Fibroblast of skin of abdomen (primary cell): ENCODE data around the gene ATG12.
"Not testable (repeated sequence)": the region's sequence is repeated elsewhere in the genome, so short reads cannot be mapped to it uniquely, and the experiment has no call there.

Source experiments
- DNase-seq: peaks from one replicate; pipeline ENCODE4 v3.0.0-alpha.2; 2013

The ATG12 gene

DNA sequence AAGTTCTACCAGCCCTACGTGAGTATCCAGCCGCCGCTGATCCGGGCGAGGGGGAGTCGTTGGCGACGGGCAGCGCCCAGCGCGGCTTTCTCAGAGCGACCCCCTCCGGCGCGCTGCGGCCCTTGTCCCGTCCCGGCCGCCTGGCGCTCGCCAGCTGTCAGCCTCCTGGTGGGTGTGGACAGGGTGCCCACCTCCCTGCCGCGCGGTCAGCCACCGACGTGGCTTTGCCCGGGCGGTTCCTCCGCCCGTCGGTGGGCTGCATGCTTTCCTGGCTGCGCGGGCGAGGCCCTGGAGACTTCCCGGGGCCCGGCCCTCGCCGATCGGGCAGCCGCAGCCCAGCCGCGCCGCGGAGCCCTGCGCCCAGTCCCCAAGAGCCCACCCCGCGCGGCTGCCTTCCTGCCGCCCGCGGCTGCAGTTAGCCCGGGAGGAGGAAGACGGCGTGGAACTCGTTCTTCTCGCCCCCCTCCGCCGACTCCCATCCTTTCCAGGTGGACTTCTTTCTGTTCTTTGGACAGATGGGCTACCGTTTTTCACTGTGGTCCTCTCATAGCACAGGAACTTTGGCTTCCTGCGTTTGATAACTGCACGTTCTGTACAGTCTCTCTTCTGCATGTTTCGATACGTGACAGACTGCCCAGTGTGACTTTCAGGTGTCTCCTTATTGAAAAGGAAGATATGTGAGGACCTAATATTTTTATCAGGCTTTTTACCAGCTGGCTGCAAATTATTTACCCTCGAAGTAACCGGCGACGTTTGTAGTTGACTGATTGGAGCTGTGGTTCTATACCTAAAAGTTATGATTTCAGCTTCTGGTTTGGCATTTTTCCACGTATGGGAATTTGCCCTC, 947 bp upstream of the ATG12 start:
- no peak for DNase-seq

DNA sequence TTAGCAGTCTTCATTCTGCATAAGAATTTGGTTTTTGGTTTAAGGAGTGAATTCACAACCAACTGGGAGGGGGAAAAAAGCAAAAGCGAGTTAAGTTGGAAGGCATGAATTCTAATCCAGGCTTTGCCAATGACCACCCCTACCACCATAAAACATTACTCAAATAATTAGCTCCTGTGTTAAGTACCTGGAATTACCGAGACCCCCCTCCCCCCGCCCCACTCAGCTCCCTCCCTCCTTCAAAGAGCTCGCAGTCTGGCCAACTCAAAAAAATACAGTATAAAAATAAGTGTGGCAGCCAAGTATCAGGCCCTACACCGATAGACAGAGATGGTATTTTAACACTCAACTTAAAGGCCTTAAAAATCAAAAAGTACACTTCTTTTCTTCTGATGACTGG, 492 bp downstream of the ATG12 start:
- no peak for DNase-seq

DNA sequence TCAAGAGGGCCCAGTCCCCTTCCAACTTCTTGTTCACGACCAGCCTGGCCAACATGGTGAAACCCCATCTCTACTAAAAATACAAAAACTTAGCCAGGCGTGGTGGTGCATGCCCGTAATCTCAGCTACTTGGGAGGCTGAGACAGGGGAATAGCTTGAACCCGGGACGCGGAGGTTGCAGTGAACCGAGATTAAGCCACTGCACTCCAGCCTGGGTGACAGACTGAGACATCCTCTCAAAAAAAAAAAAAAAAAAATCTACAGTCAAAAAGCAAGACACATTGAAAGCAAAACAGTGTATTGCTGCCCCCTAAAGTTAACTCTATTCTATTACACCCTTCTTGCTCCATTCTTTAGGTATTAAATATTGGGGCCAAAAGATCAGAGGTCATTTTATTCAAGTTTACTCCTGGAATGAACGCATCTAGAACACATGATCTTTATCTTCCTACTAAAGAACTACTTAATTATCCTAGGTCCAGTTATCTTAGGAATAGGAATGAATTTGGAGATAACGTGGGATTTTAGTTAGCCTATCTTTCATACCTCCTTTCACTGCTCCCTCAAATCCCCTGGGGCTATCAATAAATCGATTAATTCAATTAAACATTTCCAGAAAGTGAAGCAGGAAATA, 2.4 kb downstream of the ATG12 start:
- DNase-seq: peak; percentile 42

DNA sequence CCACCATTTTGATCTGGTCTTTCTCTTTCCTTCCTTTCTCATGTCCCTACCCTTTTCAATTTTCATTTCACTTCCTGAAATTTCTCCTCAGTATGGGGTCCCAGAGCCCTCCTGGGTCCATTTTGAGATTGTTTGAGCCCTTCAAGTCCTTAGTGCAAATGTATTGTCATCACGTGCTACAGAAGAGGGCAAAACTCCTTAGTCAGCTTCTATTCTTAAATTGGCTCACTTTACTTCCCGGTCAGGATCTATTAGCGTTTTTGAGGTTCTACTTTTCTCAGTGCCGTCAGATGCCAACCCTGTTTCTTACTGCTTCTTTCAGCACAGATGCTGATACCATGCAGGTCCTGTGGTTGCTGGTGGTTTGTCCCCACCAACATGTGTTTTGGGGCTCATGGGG, 5.9 kb downstream of the ATG12 start:
- no peak for DNase-seq

DNA sequence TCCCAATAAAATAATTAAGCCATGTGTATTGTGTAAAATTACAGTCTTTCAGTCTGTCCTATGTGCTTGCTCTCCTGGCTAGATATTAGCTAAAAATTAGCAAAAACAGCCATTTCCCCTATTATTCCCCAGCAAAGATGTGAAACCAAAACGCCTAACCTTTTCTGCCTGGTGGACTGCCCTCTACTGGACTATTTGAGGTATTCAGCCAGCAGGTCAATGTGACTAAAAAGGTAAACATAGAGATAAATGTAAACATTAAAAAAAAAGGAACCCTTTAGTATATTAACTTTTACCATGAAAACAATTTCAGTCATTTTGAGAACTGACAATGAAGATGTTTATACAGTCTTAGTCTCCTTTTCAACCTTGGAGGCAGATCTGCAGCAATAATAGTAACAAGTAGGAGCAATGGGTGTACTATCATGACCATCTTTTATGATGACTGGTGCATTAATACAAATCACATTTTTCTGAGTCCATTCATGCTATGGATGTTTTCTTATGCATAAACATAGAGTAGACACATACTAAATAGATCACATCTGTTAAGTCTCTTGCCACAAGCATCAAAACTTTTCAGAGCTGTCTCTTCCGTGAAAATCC, 10.1 kb downstream of the ATG12 start:
- peak; percentile 36 for DNase-seq

DNA sequence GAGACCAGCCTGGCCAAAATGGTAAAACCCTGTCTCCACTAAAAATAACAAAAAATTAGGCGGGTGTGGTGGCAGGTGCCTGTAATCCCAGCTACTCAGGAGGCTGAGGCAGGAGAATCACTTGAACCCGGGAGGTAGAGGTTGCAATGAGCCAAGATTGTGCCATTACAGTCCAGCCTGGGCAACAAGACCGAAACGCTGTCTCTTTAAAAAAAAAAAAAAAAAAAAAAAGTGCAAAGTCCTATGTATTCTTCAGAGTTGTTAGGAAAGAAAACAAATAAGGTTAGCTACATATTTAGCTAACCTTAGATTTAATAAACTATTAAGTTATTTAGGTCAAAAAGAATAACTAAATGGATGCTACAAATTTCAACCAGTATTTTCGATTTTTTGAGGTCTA, 11.5 kb downstream of the ATG12 start:
- no peak for DNase-seq

DNA sequence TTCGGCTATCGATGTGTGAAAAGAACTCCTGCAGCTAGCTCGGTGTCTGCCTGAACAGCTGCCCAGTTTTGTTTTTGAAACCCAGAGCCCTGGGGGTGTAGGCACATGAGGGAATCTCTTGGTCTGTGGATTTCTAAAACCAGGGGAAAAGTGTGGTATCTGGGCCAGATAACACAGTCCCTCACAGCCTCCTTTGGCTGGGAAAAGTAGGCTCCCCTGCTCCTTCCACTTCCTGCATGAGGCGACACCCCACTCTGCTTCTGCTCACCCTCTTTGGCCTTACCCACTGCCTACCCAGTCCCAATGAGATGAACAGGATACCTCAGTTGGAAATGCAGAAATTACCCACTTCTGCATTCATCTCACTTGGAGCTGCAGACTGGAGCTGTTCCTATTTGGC, 15.4 kb downstream of the ATG12 start:
- DNase-seq: no peak

DNA sequence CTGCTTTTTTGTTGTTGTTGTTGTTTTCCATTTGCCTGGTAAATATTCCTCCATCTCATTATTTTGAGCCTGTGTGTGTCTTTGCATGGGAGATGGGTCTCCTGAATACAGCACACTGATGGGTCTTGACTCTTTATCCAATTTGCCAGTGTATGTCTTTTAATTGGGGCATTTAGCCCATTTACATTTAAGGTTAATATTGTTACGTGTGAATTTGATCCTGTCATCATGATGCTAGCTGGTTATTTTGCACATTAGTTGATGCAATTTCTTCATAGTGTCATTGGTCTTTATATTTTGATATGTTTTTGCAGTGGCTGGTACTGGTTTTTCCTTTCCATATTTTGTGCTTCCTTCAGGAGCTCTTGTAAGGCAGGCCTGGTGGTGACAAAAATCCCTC, 16.4 kb downstream of the ATG12 start:
- DNase-seq: not testable (repeated sequence)

DNA sequence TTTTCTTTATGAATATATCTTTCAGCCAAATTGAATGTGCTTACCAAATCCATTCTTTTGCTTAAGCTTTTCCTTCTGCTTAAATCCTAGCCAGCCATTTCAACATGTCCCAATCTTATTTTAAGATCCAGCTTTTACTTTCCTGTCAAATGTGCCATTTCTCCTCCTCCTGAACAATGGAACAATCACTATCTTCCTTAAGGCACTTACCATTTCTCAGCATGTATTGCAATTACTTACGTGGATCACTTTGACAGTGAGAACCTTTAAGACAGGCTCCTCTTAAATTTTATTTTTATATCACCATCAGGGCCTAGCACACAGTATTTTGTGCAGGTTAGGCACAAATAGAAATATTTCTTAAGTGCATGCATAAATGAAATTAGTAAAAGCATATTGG, 20.5 kb downstream of the ATG12 start:
- DNase-seq: no peak

DNA sequence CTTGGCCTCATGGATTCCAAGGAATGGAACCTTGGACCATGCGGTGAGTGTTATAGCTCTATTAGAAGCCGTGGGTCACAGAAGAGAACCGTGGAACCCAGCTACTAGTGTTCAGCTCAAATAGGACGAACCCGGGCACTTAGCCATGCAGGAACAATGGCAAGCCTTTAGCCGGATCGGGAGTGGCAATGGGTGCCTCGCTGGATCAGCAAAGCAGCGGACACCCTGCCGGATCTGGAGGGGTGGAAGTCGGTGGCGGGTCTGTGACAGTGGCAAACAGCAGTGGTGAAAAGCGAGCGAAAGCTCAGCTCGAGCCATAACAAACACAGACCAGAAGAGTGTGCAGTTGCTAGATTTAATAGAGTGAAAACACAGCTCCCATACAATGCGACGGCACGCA, 22.5 kb downstream of the ATG12 start:
- no peak for DNase-seq

DNA sequence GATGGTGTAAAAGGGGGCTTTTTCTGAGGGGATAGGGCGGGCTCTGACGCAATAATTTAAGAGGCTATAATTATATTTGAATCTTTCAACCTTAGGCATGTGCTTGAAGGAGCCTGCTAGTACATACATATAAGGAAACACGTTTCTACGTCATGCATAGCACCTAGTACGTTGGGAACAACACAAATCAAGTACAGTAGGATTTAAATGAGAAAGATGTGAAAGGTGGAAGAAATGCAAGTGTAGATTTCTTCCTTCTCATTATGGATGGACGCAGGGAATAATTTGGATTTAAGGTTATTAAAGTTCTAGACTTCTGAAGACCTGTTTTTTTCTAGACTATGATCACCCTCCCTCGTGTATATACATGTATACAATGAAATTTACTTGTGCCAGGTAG, 24.0 kb downstream of the ATG12 start:
- no peak for DNase-seq

DNA sequence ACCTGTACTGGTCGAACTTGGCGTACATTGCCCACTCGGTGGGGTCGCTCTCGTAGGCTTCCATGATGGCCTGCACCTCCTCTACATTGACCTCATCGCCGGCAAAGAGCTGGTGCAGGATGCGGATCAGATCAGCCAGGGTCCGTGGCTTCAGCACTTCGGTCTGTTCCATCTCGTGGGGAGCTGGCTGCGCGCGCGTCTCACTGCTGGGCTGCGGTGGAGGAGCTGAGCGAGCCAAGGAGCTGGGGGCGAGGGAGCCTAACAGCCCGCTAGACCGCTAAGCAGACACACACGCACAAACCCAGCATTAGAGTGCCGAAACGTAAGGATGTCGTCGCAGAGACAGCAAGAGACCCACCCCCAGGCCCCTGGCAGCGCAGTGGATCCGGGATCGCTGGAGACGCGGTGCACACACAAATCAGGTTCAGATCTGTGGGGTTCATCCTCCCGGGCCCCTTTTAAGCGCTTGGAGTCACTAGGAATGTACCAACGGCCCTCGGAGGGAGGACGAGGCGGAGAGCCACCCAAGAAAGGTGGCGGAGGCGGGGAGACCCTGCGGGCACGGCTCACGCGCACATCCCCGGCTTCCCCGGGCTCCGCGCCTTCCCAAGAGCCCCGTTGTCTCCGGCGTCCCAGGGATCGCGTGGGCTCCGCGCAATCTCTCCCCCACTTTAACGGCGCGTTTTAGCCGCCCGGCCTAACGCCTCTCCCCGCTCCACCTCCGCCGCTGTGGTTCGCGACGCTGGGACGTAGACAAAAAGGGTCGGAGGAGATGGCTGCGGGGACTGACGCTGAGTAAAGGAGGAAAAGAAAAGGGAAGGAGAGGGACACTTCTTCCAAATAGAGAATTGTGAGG, 24.9 kb downstream of the ATG12 start, which contains the start of gene CDO1:
Gene CDO1, minus strand, starts transcription at position 434 of the 856 bp plus-strand sequence. Its CDS starts 262 bp downstream, at position 172.
- DNase-seq: peak; percentile 71

DNA sequence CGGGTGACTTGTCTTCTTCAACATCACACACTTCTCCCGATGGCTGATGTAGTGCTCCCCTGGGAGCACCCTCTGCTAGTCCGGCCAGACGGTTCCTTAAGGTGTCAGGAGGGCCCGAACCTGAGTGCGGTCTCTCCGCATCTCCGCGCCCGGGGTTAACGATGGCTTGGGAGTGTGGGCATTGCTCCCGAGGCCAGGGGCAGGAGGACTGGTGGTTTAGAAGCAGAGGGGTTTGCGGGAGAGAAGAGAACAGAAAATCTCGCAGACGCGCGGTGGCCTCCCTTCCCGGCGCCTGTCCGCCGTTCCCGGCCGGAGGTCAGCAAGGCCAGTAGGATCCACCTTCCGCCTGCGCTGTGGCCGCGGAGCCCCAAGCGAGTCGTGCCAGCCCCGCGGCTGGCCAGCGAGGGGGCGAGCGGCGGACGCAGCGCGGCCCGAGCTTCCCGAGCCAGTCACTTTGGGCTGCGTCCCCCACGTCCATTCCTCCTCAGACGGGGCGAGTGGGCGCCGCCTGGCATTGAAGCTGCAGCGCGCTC, 25.6 kb downstream of the ATG12 start:
- no peak for DNase-seq

DNA sequence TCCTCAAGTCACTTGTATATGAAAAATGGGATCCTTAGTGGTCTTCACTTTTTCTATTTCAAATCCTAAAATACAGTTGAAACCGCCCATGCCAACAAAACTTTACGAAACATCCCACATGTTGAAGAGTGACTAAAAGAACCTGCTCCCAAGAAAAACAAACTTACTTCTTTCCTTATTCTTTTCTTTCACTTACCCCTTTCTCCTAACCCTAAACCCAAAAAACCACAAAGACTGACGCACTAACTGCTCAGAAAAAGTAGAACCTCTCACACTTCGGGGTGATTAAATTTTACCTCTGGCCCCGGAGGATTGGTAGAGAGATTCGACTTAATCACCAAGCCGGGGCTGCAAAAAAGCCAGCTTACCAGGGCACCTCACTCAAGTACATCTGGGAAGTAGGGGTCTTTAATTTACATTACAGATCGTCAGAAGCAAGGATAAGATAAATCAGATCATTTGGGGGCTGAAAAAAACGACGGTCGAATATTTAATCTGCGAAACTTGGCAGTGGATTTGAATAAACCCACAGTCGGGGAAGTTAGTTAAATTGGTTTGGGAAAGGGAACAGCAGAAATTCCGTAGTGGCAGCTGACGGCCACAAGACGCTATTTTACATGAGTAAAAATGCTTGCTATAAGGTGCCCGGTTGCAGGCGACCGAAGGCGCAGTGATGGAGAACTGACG, 26.2 kb downstream of the ATG12 start:
- DNase-seq: no peak

DNA sequence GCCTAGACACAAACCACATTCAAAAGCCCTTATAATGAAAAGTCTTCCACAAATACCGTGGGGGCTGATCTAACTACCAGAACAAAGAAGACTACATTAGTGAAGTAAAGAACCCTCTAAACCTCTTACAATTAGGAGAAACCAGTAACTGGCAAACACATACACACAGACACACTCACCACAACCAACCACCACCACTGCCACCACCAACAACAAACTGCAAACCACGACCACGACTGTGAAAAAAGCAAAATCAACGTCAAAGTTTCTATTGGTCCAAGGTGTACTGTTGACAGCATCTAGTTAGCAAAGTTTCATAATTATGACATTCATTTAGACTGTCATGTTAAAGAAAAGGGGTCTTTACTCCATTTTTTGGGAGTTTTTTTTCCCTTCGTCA, 27.6 kb downstream of the ATG12 start:
- DNase-seq: no peak

DNA sequence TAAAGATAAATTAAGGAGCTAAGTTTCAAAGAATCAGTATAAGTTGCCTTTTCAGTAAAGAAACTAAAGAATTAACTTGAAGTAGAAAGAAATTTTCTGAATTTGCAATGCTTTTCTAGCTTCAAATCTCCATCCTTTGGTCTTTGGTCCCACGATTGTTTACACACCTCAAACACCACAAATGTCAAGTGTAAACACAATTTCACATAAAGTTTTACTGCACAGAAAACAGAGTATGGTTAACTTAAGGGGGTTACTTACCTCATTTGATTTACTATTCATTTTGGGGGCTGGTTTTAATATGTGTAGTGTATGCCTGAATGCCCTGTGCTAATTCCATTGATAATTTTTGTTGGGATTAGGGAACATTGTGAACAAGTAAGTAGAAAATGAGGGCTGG, 29.0 kb downstream of the ATG12 start:
- no peak for DNase-seq

DNA sequence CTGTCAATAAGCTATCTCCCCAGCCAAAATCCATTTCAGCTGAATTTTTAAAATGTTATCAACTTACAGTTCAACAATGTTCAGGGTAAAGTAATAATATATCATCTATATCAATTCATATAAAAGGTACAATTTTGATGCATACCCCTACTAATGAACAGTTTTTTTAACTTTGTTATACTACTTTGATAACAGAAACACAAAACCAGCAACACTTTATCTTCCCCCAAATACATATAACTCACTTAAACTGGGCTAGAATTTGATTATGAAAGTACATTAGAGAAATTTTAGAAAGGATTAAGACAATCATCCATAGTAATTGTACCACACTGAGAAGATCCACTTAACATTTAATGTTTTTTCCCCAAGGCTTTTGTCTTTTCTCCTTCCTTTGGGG, 30.0 kb downstream of the ATG12 start:
- no peak for DNase-seq

DNA sequence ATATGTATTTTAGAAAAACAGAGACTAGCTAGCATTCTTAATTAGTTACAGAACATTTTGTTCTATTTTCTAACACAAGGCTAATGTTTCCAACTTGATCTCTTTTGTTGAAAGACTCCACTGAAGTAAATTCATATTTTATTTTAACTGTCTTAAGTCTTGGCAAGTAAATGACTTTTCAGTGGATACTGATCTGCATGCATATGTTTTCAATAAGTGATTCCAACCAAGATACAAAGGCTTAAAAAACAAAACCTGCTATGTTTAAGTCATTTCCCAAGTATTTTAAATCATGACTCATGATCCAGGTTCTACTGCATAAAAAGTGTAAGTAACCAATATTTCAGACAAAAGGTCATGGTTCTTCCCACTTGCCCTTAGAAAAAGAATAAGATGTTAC, 30.6 kb downstream of the ATG12 start:
- DNase-seq: peak; percentile 89

DNA sequence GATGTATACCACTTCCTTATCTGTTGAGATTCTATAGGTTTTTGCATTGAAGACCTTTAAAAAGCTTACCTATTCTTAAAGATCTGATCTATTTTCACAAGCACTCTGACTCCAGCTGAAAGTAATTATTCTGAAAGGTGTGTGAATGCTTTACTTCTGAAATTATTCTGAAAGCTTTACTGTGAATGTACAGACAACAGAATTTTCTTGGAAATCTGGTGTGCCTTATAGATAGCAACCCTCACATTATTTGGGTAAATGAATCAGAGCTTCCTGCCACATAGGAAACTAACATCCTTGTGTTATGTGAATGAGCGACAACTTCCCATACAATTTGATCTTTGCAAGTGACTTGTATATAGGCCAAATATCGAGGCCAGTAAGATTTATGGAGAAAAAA, 31.4 kb downstream of the ATG12 start:
- DNase-seq: no peak

DNA sequence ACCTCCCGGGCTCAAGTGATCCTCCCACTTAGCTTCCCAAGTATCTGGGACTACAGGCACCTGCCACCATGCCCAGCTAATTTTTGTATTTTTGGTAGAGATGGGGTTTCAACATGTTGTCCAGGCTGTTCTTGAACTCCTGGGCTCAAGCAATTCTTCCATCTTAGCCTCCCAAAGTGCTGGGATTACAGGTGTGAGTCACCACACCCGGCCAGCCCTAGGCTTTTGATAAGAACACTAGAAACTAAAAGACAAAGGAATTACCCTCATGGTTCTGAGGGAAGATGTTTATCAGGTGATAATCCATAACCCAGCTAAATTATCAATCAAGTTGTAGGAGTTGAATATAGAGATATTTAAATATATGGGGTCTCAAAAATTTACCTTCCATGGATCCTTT, 33.3 kb downstream of the ATG12 start:
- DNase-seq: not testable (repeated sequence)

DNA sequence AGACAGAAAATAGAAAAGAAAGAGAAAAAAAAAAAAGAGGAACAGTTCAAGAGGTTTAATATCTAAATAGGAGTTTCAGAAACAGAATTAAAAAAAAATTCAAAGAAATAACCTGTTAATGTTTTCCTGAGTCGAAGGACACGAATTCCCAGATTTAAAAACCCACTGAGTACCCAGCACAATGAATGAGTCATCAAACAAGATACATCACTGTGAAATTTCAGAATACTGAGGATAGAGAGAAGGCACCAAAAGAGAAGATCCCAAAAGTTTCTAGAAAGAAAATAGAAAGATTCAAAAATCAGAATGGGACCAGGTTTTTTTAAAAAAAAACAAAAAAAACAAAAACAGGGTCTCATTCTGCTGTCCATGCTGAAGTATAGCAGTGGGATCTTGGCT, 33.7 kb downstream of the ATG12 start:
- no peak for DNase-seq
